Measurements from ENCODE around the gene INS. TPM values are rescaled to one million over a fixed set of nuclear protein-coding genes. Genes with fewer than 3 reads are reported as not detected.
A peak's percentile ranks its signal among the peaks of the same experiment; 100 is the strongest.

INS gene
- total and polyA plus RNA-seq, 2 of the 13 experiments (the other 11 are each of a cell fraction or from before 2014, with no cell fraction given): not detected

DNA sequence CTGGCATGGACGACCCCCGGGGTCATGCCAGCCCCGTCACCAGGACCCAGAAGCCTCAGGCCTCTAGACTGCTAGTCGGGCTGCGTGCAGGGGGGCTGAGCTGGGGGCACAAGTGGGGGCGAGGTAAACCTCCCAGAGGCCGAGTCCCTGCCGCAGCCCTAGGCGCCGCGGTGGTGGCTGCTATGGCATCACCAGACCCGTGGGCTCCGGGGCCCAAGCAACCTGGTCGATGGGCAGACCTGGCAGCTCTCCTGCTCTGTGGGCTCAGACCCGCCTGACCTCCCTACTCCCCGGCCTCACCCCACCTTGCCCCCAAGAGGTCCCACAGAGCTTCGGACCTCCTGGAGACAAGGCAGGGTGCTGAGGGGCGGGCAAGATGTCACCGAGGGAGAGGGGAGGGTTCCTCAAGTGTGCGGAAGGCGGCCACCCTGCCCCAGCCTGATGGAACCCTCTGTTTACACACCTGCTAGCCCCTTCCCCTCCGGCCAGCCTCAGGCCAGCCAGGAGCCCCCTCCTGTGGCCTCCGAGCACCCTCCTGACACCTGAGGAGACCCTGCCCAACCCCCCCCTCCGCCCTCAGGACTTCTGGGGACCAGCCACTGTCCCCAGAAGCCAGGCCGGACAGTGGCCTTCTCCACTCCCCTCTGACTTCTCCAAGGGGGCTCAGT lies 31.2 kb downstream of the INS start (continued):
- TF ChIP-seq, protein P1, sequence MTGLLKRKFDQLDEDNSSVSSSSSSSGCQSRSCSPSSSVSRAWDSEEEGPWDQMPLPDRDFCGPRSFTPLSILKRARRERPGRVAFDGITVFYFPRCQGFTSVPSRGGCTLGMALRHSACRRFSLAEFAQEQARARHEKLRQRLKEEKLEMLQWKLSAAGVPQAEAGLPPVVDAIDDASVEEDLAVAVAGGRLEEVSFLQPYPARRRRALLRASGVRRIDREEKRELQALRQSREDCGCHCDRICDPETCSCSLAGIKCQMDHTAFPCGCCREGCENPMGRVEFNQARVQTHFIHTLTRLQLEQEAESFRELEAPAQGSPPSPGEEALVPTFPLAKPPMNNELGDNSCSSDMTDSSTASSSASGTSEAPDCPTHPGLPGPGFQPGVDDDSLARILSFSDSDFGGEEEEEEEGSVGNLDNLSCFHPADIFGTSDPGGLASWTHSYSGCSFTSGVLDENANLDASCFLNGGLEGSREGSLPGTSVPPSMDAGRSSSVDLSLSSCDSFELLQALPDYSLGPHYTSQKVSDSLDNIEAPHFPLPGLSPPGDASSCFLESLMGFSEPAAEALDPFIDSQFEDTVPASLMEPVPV (CRISPR knock-in tag; IDR thresholded peaks at IDR 0.05): peak; percentile 97
- TF ChIP-seq ZBTB20 (CRISPR knock-in tag; IDR thresholded peaks at IDR 0.05; ENCODE audit: borderline replicate concordance, low read depth): no peak
- no peak for TF ChIP-seq HDAC2 (CRISPR knock-in tag; IDR thresholded peaks at IDR 0.05)
- peak; percentile 98 for TF ChIP-seq ZFP36L1 (CRISPR knock-in tag; IDR thresholded peaks at IDR 0.05)
- TF ChIP-seq, protein P2, sequence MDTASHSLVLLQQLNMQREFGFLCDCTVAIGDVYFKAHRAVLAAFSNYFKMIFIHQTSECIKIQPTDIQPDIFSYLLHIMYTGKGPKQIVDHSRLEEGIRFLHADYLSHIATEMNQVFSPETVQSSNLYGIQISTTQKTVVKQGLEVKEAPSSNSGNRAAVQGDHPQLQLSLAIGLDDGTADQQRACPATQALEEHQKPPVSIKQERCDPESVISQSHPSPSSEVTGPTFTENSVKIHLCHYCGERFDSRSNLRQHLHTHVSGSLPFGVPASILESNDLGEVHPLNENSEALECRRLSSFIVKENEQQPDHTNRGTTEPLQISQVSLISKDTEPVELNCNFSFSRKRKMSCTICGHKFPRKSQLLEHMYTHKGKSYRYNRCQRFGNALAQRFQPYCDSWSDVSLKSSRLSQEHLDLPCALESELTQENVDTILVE (CRISPR knock-in tag; IDR thresholded peaks at IDR 0.05): no peak
- TF ChIP-seq, protein P3, sequence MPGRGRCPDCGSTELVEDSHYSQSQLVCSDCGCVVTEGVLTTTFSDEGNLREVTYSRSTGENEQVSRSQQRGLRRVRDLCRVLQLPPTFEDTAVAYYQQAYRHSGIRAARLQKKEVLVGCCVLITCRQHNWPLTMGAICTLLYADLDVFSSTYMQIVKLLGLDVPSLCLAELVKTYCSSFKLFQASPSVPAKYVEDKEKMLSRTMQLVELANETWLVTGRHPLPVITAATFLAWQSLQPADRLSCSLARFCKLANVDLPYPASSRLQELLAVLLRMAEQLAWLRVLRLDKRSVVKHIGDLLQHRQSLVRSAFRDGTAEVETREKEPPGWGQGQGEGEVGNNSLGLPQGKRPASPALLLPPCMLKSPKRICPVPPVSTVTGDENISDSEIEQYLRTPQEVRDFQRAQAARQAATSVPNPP (CRISPR knock-in tag; IDR thresholded peaks at IDR 0.05): peak; percentile 83; the same call in 1 of the 2 replicates
- TF ChIP-seq, protein P4, sequence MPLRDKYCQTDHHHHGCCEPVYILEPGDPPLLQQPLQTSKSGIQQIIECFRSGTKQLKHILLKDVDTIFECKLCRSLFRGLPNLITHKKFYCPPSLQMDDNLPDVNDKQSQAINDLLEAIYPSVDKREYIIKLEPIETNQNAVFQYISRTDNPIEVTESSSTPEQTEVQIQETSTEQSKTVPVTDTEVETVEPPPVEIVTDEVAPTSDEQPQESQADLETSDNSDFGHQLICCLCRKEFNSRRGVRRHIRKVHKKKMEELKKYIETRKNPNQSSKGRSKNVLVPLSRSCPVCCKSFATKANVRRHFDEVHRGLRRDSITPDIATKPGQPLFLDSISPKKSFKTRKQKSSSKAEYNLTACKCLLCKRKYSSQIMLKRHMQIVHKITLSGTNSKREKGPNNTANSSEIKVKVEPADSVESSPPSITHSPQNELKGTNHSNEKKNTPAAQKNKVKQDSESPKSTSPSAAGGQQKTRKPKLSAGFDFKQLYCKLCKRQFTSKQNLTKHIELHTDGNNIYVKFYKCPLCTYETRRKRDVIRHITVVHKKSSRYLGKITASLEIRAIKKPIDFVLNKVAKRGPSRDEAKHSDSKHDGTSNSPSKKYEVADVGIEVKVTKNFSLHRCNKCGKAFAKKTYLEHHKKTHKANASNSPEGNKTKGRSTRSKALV (CRISPR knock-in tag; IDR thresholded peaks at IDR 0.05): no peak
- peak; percentile 74 for TF ChIP-seq SRSF4 (IDR thresholded peaks at IDR 0.05; ENCODE audit: low read depth, low read length, poor library complexity, severe bottlenecking)
- TF ChIP-seq, protein P5, sequence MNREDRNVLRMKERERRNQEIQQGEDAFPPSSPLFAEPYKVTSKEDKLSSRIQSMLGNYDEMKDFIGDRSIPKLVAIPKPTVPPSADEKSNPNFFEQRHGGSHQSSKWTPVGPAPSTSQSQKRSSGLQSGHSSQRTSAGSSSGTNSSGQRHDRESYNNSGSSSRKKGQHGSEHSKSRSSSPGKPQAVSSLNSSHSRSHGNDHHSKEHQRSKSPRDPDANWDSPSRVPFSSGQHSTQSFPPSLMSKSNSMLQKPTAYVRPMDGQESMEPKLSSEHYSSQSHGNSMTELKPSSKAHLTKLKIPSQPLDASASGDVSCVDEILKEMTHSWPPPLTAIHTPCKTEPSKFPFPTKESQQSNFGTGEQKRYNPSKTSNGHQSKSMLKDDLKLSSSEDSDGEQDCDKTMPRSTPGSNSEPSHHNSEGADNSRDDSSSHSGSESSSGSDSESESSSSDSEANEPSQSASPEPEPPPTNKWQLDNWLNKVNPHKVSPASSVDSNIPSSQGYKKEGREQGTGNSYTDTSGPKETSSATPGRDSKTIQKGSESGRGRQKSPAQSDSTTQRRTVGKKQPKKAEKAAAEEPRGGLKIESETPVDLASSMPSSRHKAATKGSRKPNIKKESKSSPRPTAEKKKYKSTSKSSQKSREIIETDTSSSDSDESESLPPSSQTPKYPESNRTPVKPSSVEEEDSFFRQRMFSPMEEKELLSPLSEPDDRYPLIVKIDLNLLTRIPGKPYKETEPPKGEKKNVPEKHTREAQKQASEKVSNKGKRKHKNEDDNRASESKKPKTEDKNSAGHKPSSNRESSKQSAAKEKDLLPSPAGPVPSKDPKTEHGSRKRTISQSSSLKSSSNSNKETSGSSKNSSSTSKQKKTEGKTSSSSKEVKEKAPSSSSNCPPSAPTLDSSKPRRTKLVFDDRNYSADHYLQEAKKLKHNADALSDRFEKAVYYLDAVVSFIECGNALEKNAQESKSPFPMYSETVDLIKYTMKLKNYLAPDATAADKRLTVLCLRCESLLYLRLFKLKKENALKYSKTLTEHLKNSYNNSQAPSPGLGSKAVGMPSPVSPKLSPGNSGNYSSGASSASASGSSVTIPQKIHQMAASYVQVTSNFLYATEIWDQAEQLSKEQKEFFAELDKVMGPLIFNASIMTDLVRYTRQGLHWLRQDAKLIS (CRISPR knock-in tag; IDR thresholded peaks at IDR 0.05): peak; percentile 94
- no peak for TF ChIP-seq ZBTB7B (CRISPR knock-in tag; IDR thresholded peaks at IDR 0.05)
- no peak; the same call in 1 of the 2 replicates for TF ChIP-seq ZNF329 (CRISPR knock-in tag; IDR thresholded peaks at IDR 0.05; ENCODE audit: low read depth)
- no peak for TF ChIP-seq SMC3 (IDR thresholded peaks at IDR 0.05; ENCODE audit: low read length)
- TF ChIP-seq ZMAT3 (CRISPR knock-in tag; conservative IDR thresholded peaks at IDR 0.05): 0 out of 2 replicates have a peak, but pooled peaks have one; percentile 26
- no peak for TF ChIP-seq ZNF143 (CRISPR knock-in tag; IDR thresholded peaks at IDR 0.05)
- TF ChIP-seq ZNF816 (CRISPR knock-in tag; IDR thresholded peaks at IDR 0.05; ENCODE audit: borderline replicate concordance): peak; percentile 70; the same call in 1 of the 2 replicates
- TF ChIP-seq KAT8 (CRISPR knock-in tag; IDR thresholded peaks at IDR 0.05): no peak
- TF ChIP-seq RELA (CRISPR knock-in tag; IDR thresholded peaks at IDR 0.05): no peak
- no peak for TF ChIP-seq KDM5A (IDR thresholded peaks at IDR 0.05; ENCODE audit: borderline replicate concordance, low read length)
- 0 out of 2 replicates have a peak, but pooled peaks have one; percentile 38 for TF ChIP-seq MXD4 (CRISPR knock-in tag; IDR thresholded peaks at IDR 0.05)
- no peak for TF ChIP-seq CREB1 (IDR thresholded peaks at IDR 0.05)
- no peak for TF ChIP-seq CREB1 (CRISPR knock-in tag; IDR thresholded peaks at IDR 0.05)

Measured in HepG2 (cell line).